HG02870 (cell line): ENCODE data around the gene DNAJA2.

Source experiments
- ATAC-seq: cut with Tn5 transposase; IDR thresholded peaks from one replicate; pipeline ENCODE4 v1.9.1; 2021; ENCODE audit warnings: mild to moderate bottlenecking, moderate library complexity; ENCODE audit not compliant: unreplicated experiment

DNAJA2 gene

DNA sequence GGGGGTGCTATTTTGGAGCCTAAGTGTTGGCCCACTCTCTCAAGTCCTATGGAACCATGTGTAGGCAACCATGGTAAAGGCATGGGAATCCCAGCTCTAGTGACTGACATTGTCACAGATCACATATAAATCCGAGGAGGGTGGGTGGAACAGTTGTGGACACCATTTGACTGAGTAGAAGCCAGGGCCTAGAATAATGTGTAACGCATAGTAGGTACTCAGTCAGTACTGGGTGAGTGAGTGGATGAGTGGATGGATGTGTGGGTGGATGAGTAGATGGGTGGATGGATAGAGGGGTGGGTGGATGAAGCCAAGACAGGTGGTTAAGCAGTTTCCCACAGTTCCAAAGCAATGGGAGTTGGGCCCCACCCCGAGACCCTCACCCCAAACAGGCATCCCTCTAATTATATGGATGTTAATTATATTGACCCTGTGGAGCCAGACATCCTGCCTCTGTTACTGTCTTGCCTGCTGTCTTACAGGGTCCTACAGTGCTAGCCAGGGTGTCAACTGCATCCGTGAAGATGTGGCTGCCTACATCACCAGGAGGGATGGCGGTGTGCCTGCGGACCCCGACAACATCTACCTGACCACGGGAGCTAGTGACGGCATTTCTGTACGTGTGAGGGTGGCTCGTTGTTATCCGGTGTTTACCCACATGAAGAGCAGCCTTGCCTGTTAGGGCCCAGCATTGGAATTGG lies 67.0 kb downstream of the DNAJA2 start:
- ATAC-seq: no peak
